Renal cortex interstitium (tissue), 11 donors: ENCODE measurements around the gene SLC35F4. TPM values are rescaled to one million over a fixed set of nuclear protein-coding genes. Genes with fewer than 3 reads are reported as not detected.
"Not testable (repeated sequence)": the region's sequence is repeated elsewhere in the genome, so short reads cannot be mapped to it uniquely, and the experiment has no call there.

Source experiments
- DNase-seq, 11 donors: peaks; one replicate each; pipeline ENCODE4 v3.0.0-alpha.2; 2013; ENCODE audit warnings: low read depth in 9 of 11, low spot score in 4 of 11; ENCODE audit errors: extremely low read depth in 1 of 11
- polyA plus RNA-seq, 3 donors: library from polyadenylated mRNA; unstranded; fragments of 120-200 nt; gene quantifications; one replicate each; pipeline ENCODE4 v1.2.1, GENCODE V29; 2013; ENCODE audit not compliant: insufficient read length in 3 of 3

SLC35F4 gene
- polyA plus RNA-seq, 3 donors, result 2.4 to 4.0 (median 3.4) TPM

- DNase-seq, result no peak
Observed at GRCh38 chr14:57747036-57747435, 118.9 kb downstream of the SLC35F4 start.

DNA sequence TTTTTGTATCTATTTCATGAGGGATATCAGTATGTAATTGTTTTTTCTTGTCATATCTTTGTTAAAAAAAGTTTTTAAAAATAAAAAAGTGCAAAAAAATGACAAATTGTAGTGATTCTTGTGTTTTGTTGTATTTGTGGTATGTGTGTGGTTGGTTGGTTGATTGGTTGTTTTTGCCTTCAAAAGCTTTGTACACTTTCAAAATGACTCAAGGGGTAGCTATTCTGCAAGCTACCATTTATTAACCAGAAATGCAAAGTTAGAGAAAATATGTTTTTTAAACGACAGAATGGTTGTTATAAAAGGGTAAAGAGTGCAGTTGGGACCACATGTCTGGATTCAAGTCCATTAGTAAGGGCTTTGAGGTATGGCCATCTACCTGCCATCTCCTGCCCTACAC lies 119.3 kb downstream of the SLC35F4 start:
- no peak for DNase-seq

DNA sequence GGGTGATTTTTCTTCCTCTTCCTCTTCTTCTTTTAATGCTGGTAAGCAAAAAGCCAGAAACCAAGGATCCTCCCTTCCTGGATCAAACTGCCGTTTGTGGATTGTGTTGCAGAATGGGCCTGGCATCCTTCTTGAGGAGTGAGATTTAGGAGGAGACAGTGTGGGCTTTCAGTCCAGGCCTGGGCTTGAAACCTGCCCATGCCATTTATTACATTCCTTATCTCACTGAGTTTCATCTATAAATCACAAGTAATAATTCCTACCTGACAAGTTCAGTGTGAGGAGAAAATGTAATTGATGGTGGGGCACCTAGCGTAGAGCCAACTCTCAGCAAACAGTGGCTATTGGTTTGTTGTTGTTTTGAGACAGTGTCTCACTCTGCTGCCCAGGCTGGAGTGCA lies 126.4 kb downstream of the SLC35F4 start:
- DNase-seq, result no peak

DNA sequence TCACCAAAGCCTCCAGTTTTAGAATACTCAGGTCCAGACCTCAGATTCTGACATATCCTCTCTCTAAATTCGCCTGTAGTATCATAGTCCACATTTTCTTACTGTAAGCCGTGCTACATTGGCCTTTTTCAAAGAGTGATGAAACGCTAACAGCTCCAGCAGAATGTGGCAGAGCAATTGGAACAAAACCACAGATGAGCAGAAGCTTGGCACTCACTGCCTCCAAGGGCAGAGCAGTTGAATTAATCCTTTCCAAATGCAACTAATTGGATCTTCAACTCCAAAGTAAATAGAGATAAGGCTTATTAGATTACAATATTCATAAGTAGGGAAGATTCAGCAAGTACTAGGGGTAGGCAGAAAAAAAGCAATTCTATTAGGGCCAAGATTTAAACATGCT lies 128.3 kb downstream of the SLC35F4 start:
- no peak for DNase-seq

DNA sequence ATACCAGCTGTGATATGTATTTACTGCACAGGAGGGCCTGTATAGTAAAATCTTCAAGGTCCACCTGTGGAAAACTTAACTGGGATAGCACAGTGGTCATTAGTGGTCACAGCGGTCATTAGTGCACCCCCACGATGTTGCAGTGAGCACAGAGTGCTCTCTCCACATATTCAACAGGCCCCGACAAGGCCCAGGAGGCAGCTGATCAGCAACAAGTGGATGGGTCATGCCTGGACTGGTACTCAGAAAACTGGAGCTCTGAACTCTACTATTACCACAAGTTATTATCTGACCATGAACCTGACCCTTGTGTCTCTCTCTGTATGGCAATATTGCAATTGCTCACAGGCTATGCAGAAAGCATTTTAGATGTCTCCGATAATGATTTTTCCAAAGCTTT lies 129.5 kb downstream of the SLC35F4 start:
- no peak for DNase-seq

DNA sequence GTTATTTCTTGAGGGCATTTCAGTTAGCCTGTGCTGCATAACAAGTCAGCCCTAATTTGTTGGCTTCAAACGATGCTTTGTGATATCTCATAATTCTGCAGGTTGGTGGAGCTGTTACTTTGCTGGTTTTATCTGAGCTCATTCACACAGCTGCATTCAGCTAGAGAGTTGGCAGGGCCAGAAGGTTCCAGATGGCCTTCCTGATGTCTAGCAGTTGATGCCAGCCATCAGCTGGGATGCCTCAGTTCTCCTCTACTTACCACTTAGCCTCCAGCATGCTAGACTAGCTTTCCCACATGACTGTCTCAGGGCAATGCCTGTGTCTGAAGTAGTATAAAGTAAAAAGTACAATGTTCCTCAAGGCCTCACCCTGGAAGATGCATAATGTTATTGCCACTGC lies 130.6 kb downstream of the SLC35F4 start:
- DNase-seq, result no peak

GRCh38 chr14:57732463-57733285 lies 133.2 kb downstream of the SLC35F4 start:
- peak in 4 of 11 donors; percentile 37 to 57 (median 40) for DNase-seq

DNA sequence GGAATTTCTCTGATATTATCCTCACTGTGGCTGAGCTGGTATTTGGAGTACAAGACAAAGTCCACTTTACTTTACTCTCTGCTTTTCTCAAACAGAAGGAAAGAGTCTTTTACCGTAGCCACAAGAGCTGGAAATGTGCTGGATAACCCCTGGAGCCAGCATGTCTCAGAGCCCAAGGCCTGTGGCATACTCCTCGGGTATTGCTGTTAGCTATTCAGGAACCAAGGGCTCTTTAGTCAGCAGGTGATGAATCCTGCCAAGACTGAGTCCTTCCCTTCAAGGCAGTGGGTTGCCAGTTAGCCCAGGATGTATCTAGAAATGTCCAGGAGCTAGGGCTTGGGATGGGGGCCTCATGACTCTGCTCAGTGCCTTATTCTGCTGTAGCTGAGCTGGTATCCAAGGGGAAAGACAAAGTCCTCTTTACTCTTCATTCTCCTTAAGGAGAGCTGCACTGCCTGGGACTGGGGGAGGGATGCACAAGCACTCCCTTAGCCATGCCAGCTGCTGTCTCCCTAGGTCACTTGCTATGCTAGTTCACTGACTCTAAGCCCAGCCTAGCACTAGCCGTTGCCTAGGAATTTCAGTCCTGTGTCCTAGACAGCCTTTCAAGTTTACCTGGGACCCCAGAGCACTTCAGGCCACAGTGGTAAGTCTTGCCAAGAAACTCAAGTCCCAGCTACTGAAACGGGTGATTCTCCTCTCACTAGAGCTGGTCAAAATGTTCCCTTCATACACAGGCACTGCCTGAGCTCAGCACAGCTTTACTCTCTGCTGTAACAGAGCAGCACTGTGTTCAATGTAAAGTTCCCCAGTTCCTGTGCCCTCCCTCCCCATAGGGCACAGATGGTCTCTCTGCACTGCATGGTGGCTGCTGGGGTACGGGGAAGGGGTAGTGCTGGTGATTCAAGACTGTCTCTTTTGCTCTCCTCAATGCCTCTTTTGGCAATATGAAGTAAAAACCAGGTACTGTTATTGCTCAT lies 136.4 kb downstream of the SLC35F4 start:
- DNase-seq, result no peak

DNA sequence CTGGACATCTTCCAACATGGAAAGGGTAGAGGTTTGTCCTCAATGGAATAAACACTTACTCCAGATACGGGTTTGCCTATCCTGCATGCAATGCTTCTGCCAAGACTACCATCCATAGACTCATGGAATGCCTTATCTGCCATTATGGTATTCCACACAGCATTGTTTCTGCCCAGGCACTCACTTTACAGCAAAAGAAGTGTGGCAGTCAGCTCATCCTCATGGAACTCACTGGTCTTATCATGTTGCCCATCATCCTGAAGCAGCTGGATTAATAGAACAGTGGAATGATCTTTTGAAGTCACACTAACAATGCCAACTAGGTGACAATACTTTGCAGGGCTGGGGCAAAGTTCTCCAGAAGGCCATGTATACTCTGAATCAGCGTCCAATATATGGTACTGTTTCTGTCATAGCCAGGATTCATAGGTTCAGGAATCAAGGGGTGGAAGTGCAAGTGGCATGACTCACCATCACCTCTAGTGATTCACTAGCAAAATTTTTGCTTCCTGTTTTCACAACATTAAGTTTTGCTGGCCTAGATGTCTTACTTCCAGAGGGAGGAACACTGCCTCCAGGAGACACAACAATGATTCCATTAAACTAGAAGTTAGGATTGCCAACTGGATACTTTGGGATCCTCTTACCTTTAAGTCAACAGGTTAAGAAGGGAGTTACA lies 140.4 kb downstream of the SLC35F4 start:
- DNase-seq, result no peak

DNA sequence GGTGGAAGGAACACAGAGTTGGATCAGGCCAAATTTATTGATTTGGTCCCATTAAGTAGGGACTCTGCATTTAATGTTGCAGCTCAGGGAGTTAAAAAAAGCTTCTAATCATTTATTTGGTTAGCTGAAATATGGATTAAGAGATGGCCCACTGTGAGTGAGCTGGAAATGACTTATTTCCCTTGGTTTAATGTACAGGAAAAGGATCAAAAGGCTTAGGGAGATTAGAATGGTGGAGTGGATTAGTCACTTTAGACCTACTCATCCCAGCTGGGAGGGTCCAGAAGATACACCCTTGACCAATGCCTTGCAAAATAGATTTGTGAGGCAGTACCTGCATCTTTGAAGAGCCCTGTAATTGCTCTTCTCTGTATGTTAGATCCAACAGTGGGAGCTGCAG lies 143.8 kb downstream of the SLC35F4 start:
- DNase-seq, result not testable (repeated sequence)

DNA sequence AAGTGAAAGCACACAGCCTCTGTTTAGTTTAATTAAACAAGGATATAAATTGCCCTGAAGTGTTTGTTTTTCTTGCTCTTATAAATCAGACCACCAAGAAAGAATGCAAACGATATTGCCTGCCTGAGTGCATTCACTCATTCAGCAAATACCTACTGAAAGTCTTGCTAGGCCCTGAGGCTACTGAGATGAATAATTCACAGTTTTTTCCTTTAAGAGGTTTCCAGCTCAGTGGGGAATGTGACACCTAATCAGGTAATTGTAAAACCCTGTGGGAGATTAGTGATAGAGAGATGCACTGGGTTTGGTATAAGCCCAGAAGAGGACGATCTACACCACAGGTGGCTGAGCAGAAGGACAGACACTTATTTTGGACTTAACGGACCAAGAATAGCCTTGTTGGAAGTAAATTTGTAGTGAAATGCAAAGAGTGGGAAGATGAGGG lies 151.4 kb downstream of the SLC35F4 start:
- peak in 9 of 11 donors; percentile 31 to 84 (median 60) for DNase-seq

GRCh38 chr14:57712698-57713097 lies 153.2 kb downstream of the SLC35F4 start:
- no peak for DNase-seq

GRCh38 chr14:57712102-57712501 lies 153.8 kb downstream of the SLC35F4 start:
- DNase-seq, result no peak

- DNase-seq, result no peak
Observed at GRCh38 chr14:57709909-57710308, 156.0 kb downstream of the SLC35F4 start.

GRCh38 chr14:57709086-57709485 lies 156.8 kb downstream of the SLC35F4 start:
- not testable (repeated sequence) for DNase-seq

DNA sequence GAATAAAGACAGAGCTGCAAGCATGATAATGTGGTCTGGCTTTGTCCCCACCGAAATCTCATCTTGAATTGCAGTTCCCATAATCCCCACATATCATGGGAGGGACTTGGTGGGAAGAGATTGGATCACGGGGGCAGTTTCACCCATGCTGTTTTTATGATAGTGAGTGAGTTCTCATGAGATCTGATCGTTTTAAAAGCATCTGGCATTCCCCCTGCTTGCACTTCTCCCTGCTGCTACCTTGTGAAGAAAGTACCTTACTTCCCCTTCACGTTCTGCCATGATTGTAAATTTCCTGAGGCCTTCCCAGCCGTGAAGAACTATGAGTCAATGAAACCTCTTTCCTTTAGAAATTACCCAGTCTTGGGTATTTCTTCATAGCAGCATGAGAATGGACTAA lies 158.7 kb downstream of the SLC35F4 start:
- no peak for DNase-seq

GRCh38 chr14:57704763-57705162 lies 161.1 kb downstream of the SLC35F4 start:
- DNase-seq, result no peak

GRCh38 chr14:57699947-57700346 lies 165.9 kb downstream of the SLC35F4 start:
- DNase-seq, result no peak

DNA sequence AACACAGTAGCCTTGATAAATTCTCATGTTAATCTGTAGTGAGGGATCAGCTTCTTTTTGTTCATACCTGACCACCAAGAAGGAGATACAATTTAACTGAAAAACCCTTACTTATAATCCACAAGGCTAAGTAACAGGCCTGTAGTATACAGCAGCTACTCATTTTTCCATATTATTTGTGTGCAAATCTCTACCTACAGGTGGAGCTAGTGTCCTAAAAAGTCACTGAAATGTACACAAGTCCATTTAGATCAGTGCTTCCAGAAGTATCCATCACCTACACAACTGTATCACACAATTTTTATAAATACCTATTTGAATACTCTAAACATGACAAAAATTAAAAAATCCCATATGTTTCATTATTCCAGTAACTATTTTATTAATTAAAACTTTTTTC lies 173.2 kb downstream of the SLC35F4 start:
- DNase-seq, result peak in 1 of 11 donors; percentile 14
